Endothelial cell of umbilical vein (primary cell): ENCODE results near the gene IL1RL1. TPM values are rescaled to one million over a fixed set of nuclear protein-coding genes. Genes with fewer than 3 reads are reported as not detected.

ENCODE experiments used
- BruUV-seq: library from RNA; stranded (reverse); fragments of 400-500 nt; replicated peaks from 2 replicates; lab custom pipeline; 2021; lab: Mats Ljungman, UMichigan
- CTCF ChIA-PET: fragments of 300-600, 350-600 bp; sonication (Branson Sonifier 250); formaldehyde crosslinking; loops from one replicate; lab custom pipeline; 2021; ENCODE audit warnings: antibody characterized with exemption, inconsistent platforms; lab: Charles Lee
- POLR2A ChIA-PET: fragments of 300-600, 350-600 bp; sonication (Branson Sonifier 250); formaldehyde crosslinking; loops from one replicate; lab custom pipeline; 2021; ENCODE audit warnings: antibody characterized with exemption, inconsistent platforms; lab: Charles Lee
- DNase-seq: peaks from one replicate; pipeline ENCODE4 v3.0.0-alpha.2; 2011; ENCODE audit warnings: low read depth, low spot score
- FAIRE-seq: peaks from 2 replicates; lab custom pipeline; 2011; peaks lifted over from hg19 to GRCh38; lab: Jason Lieb, UNC
- H2AFZ ChIP-seq: 2 replicates; pipeline ENCODE4 v1.6.0; 2012; ENCODE audit warnings: low read depth, low read length, control low read depth, inconsistent platforms
- H3K27ac ChIP-seq: 2 replicates; pipeline ENCODE4 v1.5.1; 2011; ENCODE audit warnings: low read depth, mild to moderate bottlenecking, control low read depth, low read length, moderate library complexity; ENCODE audit not compliant: insufficient read depth
- H3K27me3 ChIP-seq, 2 experiments: 2 replicates each; pipeline versions ENCODE4 v1.6.0 to v1.6.1; 2011; ENCODE audit warnings: low read length in 2 of 2, mixed read lengths in 1 of 2; ENCODE audit not compliant: control insufficient read depth in 2 of 2, insufficient read depth in 2 of 2
- H3K36me3 ChIP-seq, 2 experiments: 2 replicates in 1 of 2; 3 replicates in 1 of 2; pipeline ENCODE4 v1.5.1; 2011; ENCODE audit warnings: low read length in 2 of 2, mild to moderate bottlenecking in 1 of 2, moderate library complexity in 1 of 2; ENCODE audit not compliant: control insufficient read depth in 2 of 2, insufficient read depth in 2 of 2; ENCODE audit errors: extremely low read depth in 1 of 2
- H3K4me1 ChIP-seq: 3 replicates; pipeline ENCODE4 v1.5.1; 2011; ENCODE audit warnings: mild to moderate bottlenecking, low read length; ENCODE audit not compliant: control insufficient read depth, insufficient read depth; ENCODE audit errors: extremely low read depth
- H3K4me2 ChIP-seq: 2 replicates; pipeline ENCODE4 v1.6.1; 2011; ENCODE audit warnings: low read length, control low read depth, mixed read lengths; ENCODE audit not compliant: insufficient read depth
- H3K4me3 ChIP-seq, 3 experiments: fragments of 200-600 bp in 1 of 3; sonication (generic), shearing (Covaris generic) in 1 of 3; replicated peaks in 1 of 3; 2 replicates each; pipeline ENCODE4 v1.5.1; 2011 to 2016; ENCODE audit warnings: control low read depth in 3 of 3, low read length in 3 of 3, mild to moderate bottlenecking in 2 of 3, inconsistent platforms in 1 of 3, low read depth in 1 of 3, moderate library complexity in 1 of 3; ENCODE audit not compliant: insufficient read depth in 1 of 3
- H3K79me2 ChIP-seq: 2 replicates; pipeline ENCODE4 v1.6.0; 2012; ENCODE audit warnings: low read length, inconsistent platforms; ENCODE audit not compliant: control insufficient read depth, insufficient read depth
- H3K9ac ChIP-seq: replicated peaks from 2 replicates; pipeline ENCODE3; 2011; ENCODE audit warnings: low read length, control low read depth; ENCODE audit not compliant: insufficient read depth; ENCODE audit errors: extremely low read depth
- H3K9me1 ChIP-seq: replicated peaks from 3 replicates; pipeline ENCODE4 v1.6.0; 2011; ENCODE audit warnings: mild to moderate bottlenecking, low read length; ENCODE audit not compliant: control insufficient read depth, insufficient read depth; ENCODE audit errors: extremely low read depth
- H3K9me3 ChIP-seq: replicated peaks from 2 replicates; pipeline ENCODE4 v1.5.1; 2012; ENCODE audit warnings: low read length, inconsistent platforms; ENCODE audit not compliant: control insufficient read depth, insufficient read depth
- H4K20me1 ChIP-seq: replicated peaks from 2 replicates; pipeline ENCODE3; 2011; ENCODE audit warnings: mild to moderate bottlenecking, low read length; ENCODE audit not compliant: control insufficient read depth, insufficient read depth; ENCODE audit errors: extremely low read depth
- EZH2 ChIP-seq: IDR thresholded peaks from 2 replicates; pipeline ENCODE4 v1.6.1; 2012; ENCODE audit warnings: borderline replicate concordance, low read depth, mild to moderate bottlenecking, moderate library complexity, low read length, inconsistent platforms; ENCODE audit not compliant: severe bottlenecking
- FOS ChIP-seq: IDR thresholded peaks from 2 replicates; pipeline ENCODE4 v1.6.1; 2011; ENCODE audit warnings: mild to moderate bottlenecking, low read length, moderate library complexity, borderline replicate concordance; ENCODE audit not compliant: insufficient read depth
- GATA2 ChIP-seq: IDR thresholded peaks from 2 replicates; pipeline ENCODE4 v1.7.0; 2011; ENCODE audit warnings: low read depth, mild to moderate bottlenecking, moderate library complexity, mixed read lengths, low read length; ENCODE audit not compliant: insufficient read length, insufficient read depth
- JUN ChIP-seq: IDR thresholded peaks from 2 replicates; pipeline ENCODE4 v1.6.1; 2011; ENCODE audit warnings: borderline replicate concordance, low read depth; ENCODE audit not compliant: insufficient read length, insufficient read depth
- dilution Hi-C: fragments of 300-500 bp; cut with MboI; formaldehyde crosslinking; loops from one replicate; pipeline ENCODE4 v1.15.0; 2019; ENCODE audit warnings: low sequenced_read_pairs; ENCODE audit not compliant: extremely low pct_ligation_motif_present
- intact Hi-C: fragments of 100-400 bp; cut with micrococcal nuclease; formaldehyde crosslinking; loops from one replicate; pipeline ENCODE4 v1.10.0; 2022
- polyA plus RNA-seq, 4 experiments: library from polyadenylated mRNA; depleted of rRNA in 3 of 4; stranded (reverse) in 3 of 4; unstranded in 1 of 4; fragments of >200 nt; gene quantifications; 2 replicates each; pipeline versions ENCODE4 v1.2.1 to v1.2.3, GENCODE V29; 2011 to 2012; ENCODE audit warnings: missing spikeins in 1 of 4
- total RNA-seq: library from RNA; stranded (reverse); gene quantifications from 2 replicates; pipeline ENCODE4 v1.2.3, GENCODE V29; 2021
- TF ChIP-seq, protein P1 (sequence below), 2 donors: IDR thresholded peaks; 1 replicate in 1 of 2; 2 replicates in 1 of 2; pipeline ENCODE4 v1.5.1; 2011; ENCODE audit warnings: low read length in 2 of 2, mild to moderate bottlenecking in 2 of 2, moderate library complexity in 2 of 2, control low read depth in 1 of 2, inconsistent platforms in 1 of 2, low read depth in 1 of 2; ENCODE audit not compliant: insufficient read depth in 1 of 2; ENCODE audit errors: extremely low read depth in 1 of 2
- TF ChIP-seq, protein P2 (sequence below): IDR thresholded peaks from 2 replicates; pipeline ENCODE4 v1.6.1; 2011; ENCODE audit not compliant: insufficient read depth, insufficient read length

IL1RL1 gene
- total and polyA plus RNA-seq, 2 donors (not counting 3 experiments of a cell fraction or from before 2014, with no cell fraction given), result 32.2 to 44.0 TPM

DNA sequence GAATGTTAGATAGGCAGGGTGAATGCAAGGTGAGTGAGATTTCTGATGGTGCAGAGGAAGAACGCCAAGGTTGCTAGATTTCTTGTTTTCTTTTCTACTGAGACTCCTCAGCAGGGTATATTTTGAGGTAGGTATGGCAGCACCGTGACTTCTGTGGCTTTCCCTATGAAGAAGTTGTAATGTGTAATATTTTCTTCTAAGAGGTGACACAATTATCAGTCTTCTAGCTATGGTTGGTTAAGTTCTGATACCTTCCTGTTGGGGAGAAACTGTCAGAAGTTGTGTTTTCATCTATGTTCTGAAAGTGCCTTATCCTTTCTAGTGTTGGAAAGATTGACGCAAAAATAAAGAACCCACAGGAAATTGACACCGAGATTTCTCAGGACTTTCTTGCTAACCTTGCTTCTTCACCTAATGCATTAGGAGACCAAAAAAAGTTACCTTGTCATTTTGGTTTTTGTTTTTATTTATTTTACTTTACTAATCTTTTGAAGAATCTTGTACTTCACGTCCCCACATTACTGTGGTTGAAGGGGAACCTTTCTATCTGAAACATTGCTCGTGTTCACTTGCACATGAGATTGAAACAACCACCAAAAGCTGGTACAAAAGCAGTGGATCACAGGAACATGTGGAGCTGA lies 56.1 kb downstream of the IL1RL1 start:
- no peak for DNase-seq
- intact Hi-C loops (no loop called here), dilution Hi-C loops (no loop called here)
- Histone ChIP-seq H3K27ac (no peak overlapping the region), H3K36me3 (peaks cover 0 to 2% of the 10 kb centered on the region in 2 experiments), H3K4me3 (no peak overlapping the region), H4K20me1 (no peaks in the 10 kb centered on the region), H3K9me3 (peaks cover 3% of the 10 kb centered on the region), H3K9me1 (no peaks in the 10 kb centered on the region), H2AFZ (no peak overlapping the region), H3K9ac (no peak overlapping the region), H3K79me2 (no peaks in the 10 kb centered on the region), H3K27me3 (no peaks in the 10 kb centered on the region), H3K4me2 (no peak overlapping the region), H3K4me1 (no peaks in the 10 kb centered on the region)
- TF ChIP-seq, protein P1, sequence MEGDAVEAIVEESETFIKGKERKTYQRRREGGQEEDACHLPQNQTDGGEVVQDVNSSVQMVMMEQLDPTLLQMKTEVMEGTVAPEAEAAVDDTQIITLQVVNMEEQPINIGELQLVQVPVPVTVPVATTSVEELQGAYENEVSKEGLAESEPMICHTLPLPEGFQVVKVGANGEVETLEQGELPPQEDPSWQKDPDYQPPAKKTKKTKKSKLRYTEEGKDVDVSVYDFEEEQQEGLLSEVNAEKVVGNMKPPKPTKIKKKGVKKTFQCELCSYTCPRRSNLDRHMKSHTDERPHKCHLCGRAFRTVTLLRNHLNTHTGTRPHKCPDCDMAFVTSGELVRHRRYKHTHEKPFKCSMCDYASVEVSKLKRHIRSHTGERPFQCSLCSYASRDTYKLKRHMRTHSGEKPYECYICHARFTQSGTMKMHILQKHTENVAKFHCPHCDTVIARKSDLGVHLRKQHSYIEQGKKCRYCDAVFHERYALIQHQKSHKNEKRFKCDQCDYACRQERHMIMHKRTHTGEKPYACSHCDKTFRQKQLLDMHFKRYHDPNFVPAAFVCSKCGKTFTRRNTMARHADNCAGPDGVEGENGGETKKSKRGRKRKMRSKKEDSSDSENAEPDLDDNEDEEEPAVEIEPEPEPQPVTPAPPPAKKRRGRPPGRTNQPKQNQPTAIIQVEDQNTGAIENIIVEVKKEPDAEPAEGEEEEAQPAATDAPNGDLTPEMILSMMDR (IDR thresholded peaks at IDR 0.05; ENCODE audit: extremely low read depth in 1 of 2, insufficient read depth in 1 of 2, low read depth in 1 of 2, low read length in 2 of 2), result no peak
- no peak for TF ChIP-seq FOS
- TF ChIP-seq JUN, result no peak
- TF ChIP-seq, protein P2, sequence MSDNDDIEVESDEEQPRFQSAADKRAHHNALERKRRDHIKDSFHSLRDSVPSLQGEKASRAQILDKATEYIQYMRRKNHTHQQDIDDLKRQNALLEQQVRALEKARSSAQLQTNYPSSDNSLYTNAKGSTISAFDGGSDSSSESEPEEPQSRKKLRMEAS, result no peak
- no peak for TF ChIP-seq GATA2
- TF ChIP-seq EZH2, result no peak
- ChIA-PET CTCF (interaction anchor here (1.5 kb wide), 1 partner anchor 75 kb away, joined by 3 read pairs; no protein-coding TSS in a partner anchor), POLR2A (no interaction called here)
- BruUV-seq, result no TSS peak
- no peak for FAIRE-seq
